ENCODE measurements around the gene MERTK. TPM values are rescaled to one million over a fixed set of nuclear protein-coding genes. Genes with fewer than 3 reads are reported as not detected.

MERTK gene
- total RNA-seq, 4 donors from 2014 or later = 32.4 to 102 (median 75.1) TPM

- no peak for TF ChIP-seq CTCF (IDR thresholded peaks at IDR 0.05; ENCODE audit: low read depth)
Measured at GRCh38 chr2:111946294-111947114, 48.1 kb downstream of the MERTK start.

- no peak for TF ChIP-seq CTCF (IDR thresholded peaks at IDR 0.05; ENCODE audit: low read depth)
Measured at GRCh38 chr2:111947219-111947618, 48.8 kb downstream of the MERTK start.

GRCh38 chr2:111948832-111949231 is 50.4 kb downstream of the MERTK start:
- no peak for TF ChIP-seq CTCF (IDR thresholded peaks at IDR 0.05; ENCODE audit: low read depth)

GRCh38 chr2:111950236-111950635 is 51.8 kb downstream of the MERTK start:
- no peak for TF ChIP-seq CTCF (IDR thresholded peaks at IDR 0.05; ENCODE audit: low read depth)

- no peak for TF ChIP-seq CTCF (IDR thresholded peaks at IDR 0.05; ENCODE audit: low read depth)
Measured at GRCh38 chr2:111951486-111951885, 53.1 kb downstream of the MERTK start.

- TF ChIP-seq CTCF (IDR thresholded peaks at IDR 0.05; ENCODE audit: low read depth) = no peak
Measured at GRCh38 chr2:111952871-111953452, 54.6 kb downstream of the MERTK start.

GRCh38 chr2:111954602-111955332 is 56.4 kb downstream of the MERTK start:
- no peak for TF ChIP-seq CTCF (IDR thresholded peaks at IDR 0.05; ENCODE audit: low read depth)

Measured in subcutaneous adipose tissue (tissue), 4 donors.